Thyroid gland (tissue), 4 donors: ENCODE measurements around the gene SPINK4. TPM values are rescaled to one million over a fixed set of nuclear protein-coding genes. Genes with fewer than 3 reads are reported as not detected.
A peak's percentile ranks its signal among the peaks of the same experiment; 100 is the strongest.

Experiments used
- DNase-seq, 2 donors: peaks; one replicate each; pipeline ENCODE4 v3.0.0-alpha.2; 2019
- H3K27ac ChIP-seq, 3 donors: fragments of 200-600 bp; sonication (generic); 1 replicate in 2 of 3; 2 replicates in 1 of 3; pipeline ENCODE4 v1.5.1; 2016 to 2019; ENCODE audit warnings: mild to moderate bottlenecking in 1 of 3, moderate library complexity in 1 of 3
- H3K27me3 ChIP-seq: fragments of 200-600 bp; sonication (generic); one replicate; pipeline ENCODE4 v1.5.1; 2019
- H3K36me3 ChIP-seq, 2 donors: fragments of 200-600 bp; sonication (generic); one replicate each; pipeline ENCODE4 v1.5.1; 2016 to 2019
- H3K4me1 ChIP-seq, 2 donors: fragments of 200-600 bp; sonication (generic); one replicate each; pipeline ENCODE4 v1.5.1; 2017 to 2019
- H3K4me3 ChIP-seq, 3 donors: fragments of 200-600 bp; sonication (generic); replicated peaks in 1 of 3; 1 replicate in 2 of 3; 2 replicates in 1 of 3; pipeline ENCODE4 v1.5.1; 2016; ENCODE audit warnings: mild to moderate bottlenecking in 1 of 3
- H3K9me3 ChIP-seq: fragments of 200-600 bp; sonication (generic); one replicate; pipeline ENCODE4 v1.5.1; 2017
- CTCF ChIP-seq, 6 experiments: fragments of 200-600 bp in 3 of 6; fragments of 450-650 bp in 3 of 6; sonication (generic) in 3 of 6; IDR thresholded peaks; one replicate each; pipeline ENCODE4 v1.5.1; 2016 to 2019; ENCODE audit warnings: antibody characterized with exemption in 6 of 6, mild to moderate bottlenecking in 2 of 6, inconsistent platforms in 1 of 6, moderate library complexity in 1 of 6
- POLR2A ChIP-seq, 2 donors: fragments of 450-650 bp; IDR thresholded peaks; one replicate each; pipeline ENCODE4 v1.6.1; 2017; ENCODE audit warnings: antibody characterized with exemption in 2 of 2, mild to moderate bottlenecking in 2 of 2, moderate library complexity in 1 of 2
- WGBS, 2 donors: methylation state at CpG; one replicate each; pipeline ENCODE4 v1.1.5; 2017; 5-methylcytosine and 5-hydroxymethylcytosine counted together
- intact Hi-C: fragments of 100-400 bp; cut with DNase I; formaldehyde crosslinking; loops from one replicate; pipeline ENCODE4 v1.15.1; 2023
- total RNA-seq, 4 donors: library from RNA; depleted of rRNA; stranded (reverse); fragments of >200 nt; gene quantifications; one replicate each; pipeline ENCODE4 v1.2.3, GENCODE V29; 2016

The SPINK4 gene
- total RNA-seq, 4 donors from 2014 or later = not detected

GRCh38 chr9:33294670-33295432, 54.9 kb downstream of the SPINK4 start:
- TF ChIP-seq CTCF (IDR thresholded peaks at IDR 0.05) (no peak), POLR2A (IDR thresholded peaks at IDR 0.05) (no peak)
- H3K36me3 ChIP-seq = peaks cover 14 to 24% of the 10 kb centered on the region in 2 donors
- H3K27me3 ChIP-seq = no peaks in the 10 kb centered on the region
- no peaks in the 10 kb centered on the region for H3K9me3 ChIP-seq
- intact Hi-C loops = no loop called here
- H3K4me3 ChIP-seq = no peak overlapping the region
- 94 to 95% methylated on average over 12 of the region's 12 CpGs for WGBS, 2 donors
- peaks cover 24 to 52% of the 10 kb centered on the region in 2 donors for H3K4me1 ChIP-seq
- H3K27ac ChIP-seq = no peak overlapping the region
- DNase-seq = no peak

- Histone ChIP-seq H3K36me3 (peaks cover 14 to 24% of the 10 kb centered on the region in 2 donors), H3K27ac (no peak overlapping the region), H3K4me1 (peaks cover 24 to 52% of the 10 kb centered on the region in 2 donors), H3K27me3 (no peaks in the 10 kb centered on the region), H3K4me3 (no peak overlapping the region), H3K9me3 (no peaks in the 10 kb centered on the region)
- no peak for DNase-seq
- 91 to 92% methylated on average over 2 of the region's 2 CpGs for WGBS, 2 donors
- no peak for TF ChIP-seq CTCF (IDR thresholded peaks at IDR 0.05)
- TF ChIP-seq POLR2A (IDR thresholded peaks at IDR 0.05) = no peak
- intact Hi-C loops = no loop called here
Measured at GRCh38 chr9:33295571-33295970, 55.6 kb downstream of the SPINK4 start.

GRCh38 chr9:33297432-33297831, 57.5 kb downstream of the SPINK4 start:
- intact Hi-C loops = no loop called here
- Histone ChIP-seq H3K9me3 (no peaks in the 10 kb centered on the region), H3K27ac (no peak overlapping the region), H3K27me3 (no peaks in the 10 kb centered on the region), H3K4me3 (no peak overlapping the region), H3K36me3 (peaks cover 18 to 40% of the 10 kb centered on the region in 2 donors), H3K4me1 (peaks cover 10 to 39% of the 10 kb centered on the region in 2 donors)
- WGBS, 2 donors = 67 to 71% methylated on average over 1 of the region's 1 CpG
- TF ChIP-seq CTCF (IDR thresholded peaks at IDR 0.05) (no peak), POLR2A (IDR thresholded peaks at IDR 0.05) (no peak)
- DNase-seq = peak; percentile 23 to 25

Other genes starting within 250 kb of the SPINK4 start
- gene APTX, start 238.5 kb upstream of the SPINK4 start, total RNA-seq = 10 to 100 TPM; 20.7 to 40.2 (median 28.3) TPM
- 100 to 1,000 TPM in 2 of 4 donors, 10 to 100 TPM in 2; 81.8 to 118 (median 108) TPM for gene DNAJA1, start 214.9 kb upstream of the SPINK4 start, total RNA-seq
- 10 to 100 TPM; 19.8 to 24.2 (median 22.1) TPM for gene SMU1, start 163.5 kb upstream of the SPINK4 start, total RNA-seq
- gene B4GALT1, start 72.8 kb upstream of the SPINK4 start, total RNA-seq = 100 to 1,000 TPM in 3 of 4 donors, 10 to 100 TPM in 1; 88.3 to 119 (median 103) TPM
- gene BAG1, start 24.5 kb downstream of the SPINK4 start, total RNA-seq = 100 to 1,000 TPM in 2 of 4 donors, 10 to 100 TPM in 2; 72.0 to 135 (median 99.3) TPM
- 10 to 100 TPM; 55.1 to 78.2 (median 60.3) TPM for gene CHMP5, start 24.9 kb downstream of the SPINK4 start, total RNA-seq
- 10 to 100 TPM; 44.7 to 65.3 (median 49.8) TPM for gene NFX1, start 50.3 kb downstream of the SPINK4 start, total RNA-seq
- gene AQP7, start 162.4 kb downstream of the SPINK4 start, total RNA-seq = 1 to 10 TPM; 1.9 to 4.7 (median 2.5) TPM
- 1 to 10 TPM; 1.0 to 4.3 (median 2.5) TPM for gene AQP3, start 207.4 kb downstream of the SPINK4 start, total RNA-seq
- gene NOL6, start 233.8 kb downstream of the SPINK4 start, total RNA-seq = 10 to 100 TPM; 13.0 to 32.3 (median 27.0) TPM